GM21515 (cell line): ENCODE results near the gene NFS1.

Experiments
- ATAC-seq: cut with Tn5 transposase; IDR thresholded peaks from one replicate; pipeline ENCODE4 v1.9.1; 2021; ENCODE audit not compliant: unreplicated experiment

Gene NFS1

GRCh38 chr20:35680452-35681183 lies 18.5 kb downstream of the NFS1 start:
- no peak for ATAC-seq

DNA sequence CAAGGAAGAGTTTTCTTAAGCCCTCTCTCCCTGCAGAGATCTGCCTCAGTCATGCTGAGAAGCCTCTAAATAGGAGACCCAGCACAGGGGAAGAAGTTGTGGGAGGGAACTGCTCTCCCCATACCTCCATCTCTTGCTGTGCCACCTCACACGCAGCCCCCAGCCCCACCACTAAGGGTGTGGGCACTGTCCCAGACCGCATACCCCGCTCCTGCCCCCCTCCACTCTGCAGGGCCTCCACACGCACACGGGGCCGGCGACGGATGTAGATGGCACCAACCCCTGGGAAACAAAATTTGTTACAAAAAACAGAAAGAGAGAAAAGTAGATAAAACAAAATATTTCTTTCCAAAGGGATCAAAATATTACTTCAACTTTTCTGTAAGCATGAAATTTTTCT lies 24.2 kb downstream of the NFS1 start:
- ATAC-seq = no peak

DNA sequence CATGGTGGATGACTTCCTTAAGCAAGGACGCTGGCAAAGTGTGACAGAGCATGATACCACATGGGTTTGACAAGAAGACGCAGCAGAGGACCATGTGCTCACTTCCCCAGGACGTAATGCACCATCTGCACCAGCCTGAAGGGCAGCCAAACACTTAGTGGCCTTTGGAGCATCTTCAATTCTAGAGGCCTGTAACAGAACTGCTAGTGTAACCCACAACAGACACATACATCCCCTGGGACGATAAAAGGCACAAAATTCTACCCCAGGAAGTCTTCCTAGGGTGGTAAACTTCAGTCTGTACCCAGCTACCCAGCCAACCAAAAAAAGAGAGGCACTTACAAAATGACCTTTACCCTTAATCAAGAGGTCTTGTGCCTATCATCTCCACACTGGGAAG lies 25.3 kb downstream of the NFS1 start:
- ATAC-seq = no peak

DNA sequence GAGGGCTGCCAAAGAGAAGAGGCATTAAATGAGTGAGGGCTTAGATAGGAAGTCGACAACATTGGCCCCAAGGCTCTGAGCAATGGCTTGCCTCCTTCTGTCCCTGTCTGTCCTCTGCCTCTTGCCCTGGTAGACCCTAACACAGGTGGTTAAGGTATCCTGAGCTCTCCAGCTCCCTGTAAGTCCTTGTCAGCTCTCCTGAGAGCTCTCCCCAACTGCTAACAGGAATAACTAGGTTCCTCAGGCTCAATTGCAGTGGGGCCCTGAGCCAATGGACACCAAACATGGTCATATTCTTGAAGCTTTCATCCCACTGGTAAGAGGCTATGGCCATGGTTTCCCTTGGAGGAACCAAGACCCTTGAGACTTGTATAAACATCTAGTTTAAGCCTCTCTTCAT lies 29.5 kb downstream of the NFS1 start:
- no peak for ATAC-seq

- no peak for ATAC-seq
These were observed 29.9 kb downstream of the NFS1 start for GRCh38 chr20:35669221-35669620.

DNA sequence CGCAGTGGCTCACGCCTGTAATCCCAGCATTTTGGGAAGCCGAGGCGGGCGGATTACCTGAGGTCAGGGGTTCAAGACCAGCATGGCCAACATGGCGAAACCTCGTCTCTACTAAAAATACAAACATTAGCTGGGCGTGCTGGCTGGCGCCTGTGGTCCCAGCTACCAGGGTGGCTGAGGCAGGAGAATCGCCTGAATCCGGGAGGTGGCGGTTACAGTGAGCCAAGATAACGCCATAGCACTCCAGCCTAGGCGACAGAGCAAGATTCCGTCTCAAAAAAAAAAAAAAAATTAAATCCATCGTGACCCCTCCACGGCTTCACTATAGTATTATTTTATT lies 33.2 kb downstream of the NFS1 start:
- ATAC-seq = no peak

DNA sequence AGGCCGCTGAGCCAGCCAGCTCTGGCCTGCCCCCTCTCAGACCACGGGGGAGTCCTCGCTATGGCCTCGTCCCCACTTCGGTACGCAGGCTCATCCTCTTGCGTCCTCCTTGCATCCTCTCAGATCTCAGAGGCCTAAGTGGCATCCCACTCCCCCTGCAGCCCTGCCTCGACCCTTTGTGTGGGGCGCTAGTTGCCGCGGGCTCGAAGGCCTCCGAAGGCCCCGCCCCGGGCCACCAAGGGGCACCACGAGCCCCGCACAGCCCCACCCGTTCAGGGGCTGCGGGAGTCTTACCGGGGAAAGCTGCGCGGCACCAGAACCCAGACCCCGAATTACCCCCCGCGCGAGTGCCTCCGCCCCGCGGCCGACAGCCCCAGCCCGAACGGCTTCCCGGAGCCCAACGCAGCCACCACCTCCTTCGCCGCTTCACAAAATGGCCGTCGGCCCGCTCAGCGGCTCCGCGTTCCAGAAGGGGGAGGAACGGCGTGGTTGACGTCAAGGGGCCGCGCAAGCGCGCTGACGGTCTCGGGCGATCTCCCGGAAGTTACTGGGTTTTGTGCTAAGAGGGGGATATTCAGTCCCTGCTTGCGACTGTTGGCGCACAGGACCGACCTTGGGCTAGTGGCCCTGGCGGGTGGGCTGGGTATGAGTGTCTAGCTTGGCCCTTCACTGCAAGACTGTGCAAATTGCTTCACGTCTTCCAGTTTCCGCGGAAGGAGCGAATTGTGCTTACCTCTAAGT lies 34.5 kb downstream of the NFS1 start, which contains the start of the genes CPNE1 and RBM12:
CPNE1 (minus strand) TSS at position 435 of the 741 bp plus-strand sequence. CDS start 31,977 bp downstream, outside the sequence.
RBM12 (minus strand) TSS at position 435 of the 741 bp plus-strand sequence. CDS start 9,578 bp downstream, outside the sequence.
- ATAC-seq = peak; percentile 64

DNA sequence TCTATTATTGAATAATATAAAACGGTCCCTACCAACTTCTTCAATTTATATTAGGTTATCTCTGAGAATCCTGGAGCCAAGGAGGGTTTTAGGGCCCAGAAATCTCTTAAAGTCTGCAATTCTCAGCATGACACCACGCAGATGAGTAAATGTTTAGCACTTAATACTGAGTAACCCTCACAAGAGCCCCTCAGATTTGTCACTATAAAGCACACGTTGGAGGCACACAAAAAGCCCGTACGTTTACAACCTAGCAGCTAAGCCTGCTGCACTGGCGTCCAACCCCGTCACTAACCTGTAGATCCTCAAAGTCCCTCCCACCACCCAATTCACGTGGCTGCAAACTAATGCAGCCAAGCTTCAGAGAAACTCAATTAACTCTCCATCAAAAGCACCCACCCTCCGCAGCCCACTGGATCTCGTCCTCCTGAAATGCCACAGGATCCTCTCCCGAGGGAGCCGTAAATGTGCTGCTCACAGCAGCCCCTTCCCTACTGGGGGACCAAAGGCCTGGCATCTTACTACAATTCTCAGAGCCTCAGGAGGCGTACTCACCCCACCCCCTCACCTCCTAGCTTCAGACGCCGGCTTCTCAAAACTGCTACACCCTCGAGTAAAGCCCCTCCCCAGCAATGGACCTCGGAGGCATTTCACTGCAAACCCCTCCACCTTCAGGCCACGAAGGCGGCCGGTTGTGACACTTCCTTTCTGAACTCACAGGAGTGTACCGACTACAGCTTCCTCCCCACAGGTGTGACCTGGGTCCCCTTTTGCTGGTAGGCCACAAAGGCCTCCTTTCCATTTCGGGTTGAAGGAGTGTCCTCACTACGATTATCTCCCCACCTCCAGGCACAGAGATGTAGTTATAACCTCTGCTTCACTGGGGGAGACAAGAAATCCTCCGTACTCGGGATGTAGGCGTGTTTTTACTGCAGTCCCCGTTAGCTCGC lies 35.4 kb downstream of the NFS1 start:
- peak; percentile 25 for ATAC-seq

- no peak for ATAC-seq
These were observed 36.6 kb downstream of the NFS1 start for GRCh38 chr20:35662551-35662950.

GRCh38 chr20:35661908-35662307 lies 37.2 kb downstream of the NFS1 start:
- no peak for ATAC-seq

DNA sequence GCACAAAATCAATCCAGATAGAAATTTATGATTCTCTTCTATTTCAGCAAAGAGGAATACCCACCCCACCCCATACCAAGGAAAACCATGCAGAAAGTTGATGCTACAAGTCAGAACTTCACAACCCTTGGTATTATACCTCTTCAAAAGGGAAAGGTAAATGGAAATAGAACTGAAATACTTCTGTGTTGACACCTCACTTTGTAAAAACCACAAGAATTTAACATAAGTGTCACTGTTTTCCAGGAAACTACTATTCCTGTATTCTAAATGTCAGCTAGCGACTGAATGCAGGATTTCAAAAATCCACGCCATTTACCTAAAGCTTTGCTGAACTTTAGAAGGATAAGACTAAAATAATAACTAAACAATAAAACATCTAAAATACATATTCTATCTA lies 38.1 kb downstream of the NFS1 start:
- ATAC-seq = no peak

DNA sequence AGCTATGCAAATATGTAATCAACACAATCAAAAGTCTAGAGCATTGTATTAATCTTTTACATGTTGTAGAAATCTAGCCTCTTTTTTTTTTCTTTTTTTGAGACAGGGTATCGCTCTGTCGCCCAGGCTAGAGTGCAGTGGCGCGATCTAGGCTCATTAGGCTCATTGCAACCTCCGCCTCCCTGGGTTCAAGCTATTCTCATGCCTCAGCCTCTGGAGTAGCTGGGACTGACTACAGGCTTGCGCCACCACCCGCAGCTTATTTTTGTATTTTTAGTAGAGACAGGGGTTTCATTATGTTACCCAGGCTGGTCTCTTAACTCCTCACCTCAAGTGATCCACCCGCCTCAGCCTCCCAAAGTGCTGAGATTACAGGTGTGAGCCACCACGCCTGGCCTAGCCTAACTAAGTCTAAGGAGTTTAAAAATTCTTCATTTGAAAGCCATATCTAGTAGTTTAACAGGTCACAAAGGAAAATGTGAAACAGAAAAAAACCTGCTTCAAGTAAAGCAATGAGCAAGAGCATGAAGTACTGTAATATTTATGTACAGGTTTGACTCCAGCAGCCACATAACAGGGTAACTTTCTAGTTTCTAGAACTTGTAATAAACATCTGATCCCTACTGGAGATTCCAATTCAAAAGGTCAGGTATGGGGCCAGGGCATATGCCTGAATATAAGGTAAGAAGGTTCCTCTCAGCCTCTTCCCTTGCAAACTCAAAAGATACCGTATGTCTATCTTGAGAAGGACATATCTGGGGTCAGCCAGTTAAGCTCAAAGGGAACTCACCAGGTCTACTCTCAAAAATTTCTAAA lies 38.8 kb downstream of the NFS1 start:
- no peak for ATAC-seq

GRCh38 chr20:35657271-35657670 lies 41.9 kb downstream of the NFS1 start:
- ATAC-seq = no peak

DNA sequence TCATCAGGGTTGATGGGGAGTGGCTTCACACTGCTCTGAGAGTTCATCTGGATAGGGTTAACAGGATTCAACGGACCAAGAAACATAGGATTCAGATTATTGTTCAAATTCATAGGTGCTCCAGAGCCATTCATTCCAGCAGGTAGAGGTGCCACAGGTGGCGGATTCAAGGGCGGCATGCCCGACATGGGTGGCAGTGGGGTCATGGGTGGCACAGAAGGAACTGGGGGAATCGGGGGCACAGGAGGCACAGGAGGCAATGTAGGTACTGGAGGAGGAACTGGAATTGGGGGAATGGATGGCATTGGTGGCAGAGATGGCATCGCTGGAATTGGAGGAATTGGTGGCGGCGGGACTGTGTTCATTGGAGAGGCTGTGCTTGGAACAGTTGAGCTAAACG lies 44.7 kb downstream of the NFS1 start:
- ATAC-seq = no peak

- no peak for ATAC-seq
These were observed 45.3 kb downstream of the NFS1 start for GRCh38 chr20:35653893-35654292.

- no peak for ATAC-seq
These were observed 45.8 kb downstream of the NFS1 start for GRCh38 chr20:35653430-35653734.

GRCh38 chr20:35652641-35653429 lies 46.3 kb downstream of the NFS1 start:
- no peak for ATAC-seq

GRCh38 chr20:35651958-35652357 lies 47.2 kb downstream of the NFS1 start:
- ATAC-seq = no peak

DNA sequence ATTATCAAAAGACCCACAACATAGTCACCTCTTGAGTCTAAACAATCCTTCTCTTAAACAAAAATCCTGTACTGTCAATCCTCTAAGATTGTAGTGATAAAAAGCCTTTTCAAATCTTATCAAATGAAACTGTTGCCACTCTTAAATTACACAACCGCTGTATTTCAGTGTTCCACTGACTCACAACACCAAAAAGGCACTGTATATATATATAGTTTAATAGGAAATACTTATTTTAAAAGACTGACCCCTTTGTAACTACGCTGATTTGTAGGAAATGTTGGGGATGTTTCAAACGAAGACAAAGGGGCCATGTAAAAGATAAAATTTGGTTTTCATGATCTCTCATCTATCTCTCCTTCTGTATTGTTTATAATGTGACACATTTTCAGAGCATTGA lies 48.5 kb downstream of the NFS1 start:
- no peak for ATAC-seq

- ATAC-seq = no peak
These were observed 50.3 kb downstream of the NFS1 start for GRCh38 chr20:35648836-35649235.
